Chondrocyte (in vitro differentiated cells): ENCODE results near the gene NPBWR2. TPM values are rescaled to one million over a fixed set of nuclear protein-coding genes. Genes with fewer than 3 reads are reported as not detected.

ENCODE experiments used
- DNase-seq: peaks from one replicate; pipeline ENCODE4 v3.0.0; 2021; ENCODE audit warnings: mixed read lengths, low spot score
- H3K27ac Mint-ChIP-seq: one replicate; pipeline ENCODE4 v1.8.0; 2021; ENCODE audit warnings: mild to moderate bottlenecking, moderate library complexity, mixed read lengths; ENCODE audit not compliant: unreplicated experiment
- H3K27me3 Mint-ChIP-seq: 2 replicates; pipeline ENCODE4 v1.8.0; 2021; ENCODE audit warnings: low read depth, mixed read lengths
- H3K36me3 Mint-ChIP-seq: 2 replicates; pipeline ENCODE4 v1.8.0; 2021; ENCODE audit warnings: low read depth, mixed read lengths
- H3K4me1 Mint-ChIP-seq: 2 replicates; pipeline ENCODE4 v1.8.0; 2021; ENCODE audit warnings: low read depth, mild to moderate bottlenecking, mixed read lengths
- H3K4me3 Mint-ChIP-seq: one replicate; pipeline ENCODE4 v1.8.0; 2021; ENCODE audit warnings: mild to moderate bottlenecking, moderate library complexity, mixed read lengths; ENCODE audit not compliant: unreplicated experiment
- H3K9me3 Mint-ChIP-seq: 2 replicates; pipeline ENCODE4 v1.8.0; 2021; ENCODE audit warnings: low read depth, mixed read lengths
- total RNA-seq: library from RNA; stranded (reverse); gene quantifications from 3 replicates; pipeline ENCODE4 v1.2.1, GENCODE V29; 2021
- TF ChIP-seq, protein P1 (sequence below): fragments of 200-600 bp; sonication (generic); IDR thresholded peaks from 2 replicates; pipeline ENCODE4 v1.5.0; 2021; ENCODE audit warnings: antibody characterized with exemption, mild to moderate bottlenecking, moderate library complexity

Gene NPBWR2
- total RNA-seq, 1 donor from 2014 or later = not detected

DNA sequence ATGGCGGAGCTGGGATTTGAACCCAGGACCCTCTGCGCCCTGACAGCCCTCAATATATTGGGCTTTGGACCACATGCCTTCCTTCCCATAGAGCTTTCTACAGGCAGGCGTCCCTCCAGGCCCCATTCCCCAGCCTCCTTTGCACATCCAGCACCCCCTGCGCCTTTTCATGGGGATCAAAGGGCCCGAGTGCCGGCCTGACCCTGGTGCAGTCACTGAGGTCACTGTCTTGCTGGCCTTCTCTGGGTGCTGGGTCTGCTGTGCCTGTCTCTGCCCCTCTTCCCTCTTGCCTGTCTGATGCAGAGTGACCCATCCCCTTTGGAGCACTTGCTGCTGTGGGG lies 25.8 kb downstream of the NPBWR2 start:
- Mint-ChIP-seq H3K4me3 (no peak overlapping the region), H3K27ac (no peak overlapping the region), H3K27me3 (peaks cover 8% of the 10 kb centered on the region), H3K36me3 (no peaks in the 10 kb centered on the region), H3K9me3 (no peaks in the 10 kb centered on the region), H3K4me1 (peaks cover 32% of the 10 kb centered on the region)
- TF ChIP-seq, protein P1, sequence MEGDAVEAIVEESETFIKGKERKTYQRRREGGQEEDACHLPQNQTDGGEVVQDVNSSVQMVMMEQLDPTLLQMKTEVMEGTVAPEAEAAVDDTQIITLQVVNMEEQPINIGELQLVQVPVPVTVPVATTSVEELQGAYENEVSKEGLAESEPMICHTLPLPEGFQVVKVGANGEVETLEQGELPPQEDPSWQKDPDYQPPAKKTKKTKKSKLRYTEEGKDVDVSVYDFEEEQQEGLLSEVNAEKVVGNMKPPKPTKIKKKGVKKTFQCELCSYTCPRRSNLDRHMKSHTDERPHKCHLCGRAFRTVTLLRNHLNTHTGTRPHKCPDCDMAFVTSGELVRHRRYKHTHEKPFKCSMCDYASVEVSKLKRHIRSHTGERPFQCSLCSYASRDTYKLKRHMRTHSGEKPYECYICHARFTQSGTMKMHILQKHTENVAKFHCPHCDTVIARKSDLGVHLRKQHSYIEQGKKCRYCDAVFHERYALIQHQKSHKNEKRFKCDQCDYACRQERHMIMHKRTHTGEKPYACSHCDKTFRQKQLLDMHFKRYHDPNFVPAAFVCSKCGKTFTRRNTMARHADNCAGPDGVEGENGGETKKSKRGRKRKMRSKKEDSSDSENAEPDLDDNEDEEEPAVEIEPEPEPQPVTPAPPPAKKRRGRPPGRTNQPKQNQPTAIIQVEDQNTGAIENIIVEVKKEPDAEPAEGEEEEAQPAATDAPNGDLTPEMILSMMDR = no peak
- no peak for DNase-seq

GRCh38 chr20:64080813-64081623 lies 26.3 kb downstream of the NPBWR2 start:
- H3K4me3 Mint-ChIP-seq = peak overlapping the region; percentile 74
- H3K36me3 Mint-ChIP-seq = no peaks in the 10 kb centered on the region
- peaks cover 8% of the 10 kb centered on the region for H3K27me3 Mint-ChIP-seq
- TF ChIP-seq, protein P1 = no peak
- no peak for DNase-seq
- H3K4me1 Mint-ChIP-seq = peaks cover 32% of the 10 kb centered on the region
- H3K9me3 Mint-ChIP-seq = no peaks in the 10 kb centered on the region
- H3K27ac Mint-ChIP-seq = peak overlapping the region; percentile 22

DNA sequence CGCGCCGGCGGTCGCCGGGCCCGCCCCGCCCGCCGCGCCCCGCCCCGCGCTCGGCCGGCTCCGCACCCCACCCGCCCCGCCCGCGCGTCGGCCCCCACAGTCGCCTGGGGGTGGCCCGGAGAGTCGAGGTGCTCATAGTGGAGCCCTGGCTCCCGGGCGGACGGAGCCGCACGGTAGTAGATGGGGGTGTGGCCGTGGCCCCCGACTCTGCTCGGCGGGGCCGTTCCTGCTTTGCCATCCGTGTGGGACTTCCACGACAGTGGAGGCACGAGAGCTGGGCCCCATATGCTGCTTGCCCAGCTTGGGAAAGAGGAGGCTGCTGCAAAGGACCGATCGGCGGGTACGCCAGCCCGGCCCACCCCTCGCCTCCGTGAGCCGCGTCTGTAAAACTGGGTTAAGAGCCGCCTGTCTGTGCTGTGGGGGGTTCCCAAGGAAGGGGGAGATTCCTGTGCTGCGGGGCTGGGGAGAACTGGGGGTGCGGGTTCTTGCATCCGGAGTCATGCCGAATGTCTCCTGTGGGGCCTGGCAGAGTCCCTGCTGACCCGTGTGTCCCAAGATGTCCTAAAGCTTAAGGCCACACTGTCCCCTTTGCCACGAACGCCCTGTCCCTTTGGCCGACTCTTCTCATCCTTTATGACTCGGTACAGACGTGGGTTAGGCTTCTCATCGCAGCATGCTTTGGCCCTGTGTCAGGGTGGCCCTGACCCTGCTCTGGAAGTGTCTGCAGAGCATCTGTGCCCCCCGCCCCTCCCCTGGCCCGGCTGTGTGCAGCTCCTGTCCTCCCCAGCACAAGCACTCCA lies 27.2 kb downstream of the NPBWR2 start, which contains the start of gene OPRL1:
Gene OPRL1 (plus strand): TSS at position 70 of the 800 bp plus-strand sequence. CDS start 12,639 bp downstream, outside the sequence.
- no peak for DNase-seq
- Mint-ChIP-seq H3K4me1 (peaks cover 32% of the 10 kb centered on the region), H3K9me3 (no peaks in the 10 kb centered on the region), H3K36me3 (no peaks in the 10 kb centered on the region), H3K27me3 (peaks cover 4% of the 10 kb centered on the region), H3K27ac (peak within 1 kb of the TSS; percentile 36), H3K4me3 (peak within 1 kb of the TSS; percentile 79)
- TF ChIP-seq, protein P1 = no peak

DNA sequence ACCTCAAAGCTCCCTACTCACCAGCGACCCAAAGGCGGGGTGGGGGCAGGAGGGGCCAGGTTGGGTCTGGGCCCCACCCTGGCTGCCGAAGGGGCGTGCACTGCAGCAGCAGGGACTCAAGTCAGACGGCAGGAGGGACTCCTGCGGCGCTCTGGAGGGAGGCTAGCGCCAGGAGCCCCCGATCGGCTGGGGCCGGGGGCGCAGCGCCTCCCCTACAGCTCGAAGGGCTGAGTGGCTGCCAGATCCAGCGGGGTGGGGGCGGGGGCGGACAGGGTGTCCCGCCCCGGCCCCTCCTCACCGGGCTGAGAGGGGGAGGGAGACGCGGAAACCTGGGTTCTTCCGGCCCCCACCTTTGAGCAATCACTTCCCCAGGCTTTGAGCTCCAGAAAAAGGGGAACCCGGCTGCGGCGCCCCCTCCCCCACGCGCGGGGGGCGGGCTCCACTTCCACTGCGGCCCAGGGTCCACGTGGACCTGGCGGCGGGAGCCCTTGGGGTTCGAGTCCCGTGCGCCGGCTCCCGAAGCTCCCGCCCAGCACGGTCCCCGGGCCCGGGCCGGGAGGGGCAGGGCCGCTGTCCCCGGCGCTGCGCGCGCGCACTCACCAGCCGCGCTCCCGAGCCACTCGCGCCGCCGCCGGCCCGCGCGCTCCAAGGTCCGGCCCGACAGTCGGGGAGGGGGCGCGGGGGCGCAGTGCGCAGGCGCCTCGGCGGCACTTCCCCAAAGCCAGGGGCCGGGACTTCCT lies 27.9 kb downstream of the NPBWR2 start, which contains the start of gene RGS19:
Gene RGS19 (minus strand): TSS at position 246 of the 740 bp plus-strand sequence. CDS start 2,632 bp downstream, outside the sequence.
- peak within 1 kb of the TSS; percentile 79 for H3K4me3 Mint-ChIP-seq
- DNase-seq = no peak

More for the DNA sequence above, 27.9 kb downstream of the NPBWR2 start, which contains the start of gene RGS19:
- peak within 1 kb of the TSS; percentile 36 for H3K27ac Mint-ChIP-seq
- no peaks in the 10 kb centered on the region for H3K36me3 Mint-ChIP-seq
- TF ChIP-seq, protein P1 = no peak
- H3K4me1 Mint-ChIP-seq = peaks cover 32% of the 10 kb centered on the region
- H3K27me3 Mint-ChIP-seq = peaks cover 2% of the 10 kb centered on the region
- H3K9me3 Mint-ChIP-seq = no peaks in the 10 kb centered on the region
